NCI-H1436 treated with DMSO at 0.1 percent for 48 hours (cell line): Measurements from ENCODE around the gene DMRTB1.

Experiments
- DNase-seq: peaks from one replicate; lab custom pipeline; 2025; lab: John Stamatoyannopoulos, UW

Gene DMRTB1

DNA sequence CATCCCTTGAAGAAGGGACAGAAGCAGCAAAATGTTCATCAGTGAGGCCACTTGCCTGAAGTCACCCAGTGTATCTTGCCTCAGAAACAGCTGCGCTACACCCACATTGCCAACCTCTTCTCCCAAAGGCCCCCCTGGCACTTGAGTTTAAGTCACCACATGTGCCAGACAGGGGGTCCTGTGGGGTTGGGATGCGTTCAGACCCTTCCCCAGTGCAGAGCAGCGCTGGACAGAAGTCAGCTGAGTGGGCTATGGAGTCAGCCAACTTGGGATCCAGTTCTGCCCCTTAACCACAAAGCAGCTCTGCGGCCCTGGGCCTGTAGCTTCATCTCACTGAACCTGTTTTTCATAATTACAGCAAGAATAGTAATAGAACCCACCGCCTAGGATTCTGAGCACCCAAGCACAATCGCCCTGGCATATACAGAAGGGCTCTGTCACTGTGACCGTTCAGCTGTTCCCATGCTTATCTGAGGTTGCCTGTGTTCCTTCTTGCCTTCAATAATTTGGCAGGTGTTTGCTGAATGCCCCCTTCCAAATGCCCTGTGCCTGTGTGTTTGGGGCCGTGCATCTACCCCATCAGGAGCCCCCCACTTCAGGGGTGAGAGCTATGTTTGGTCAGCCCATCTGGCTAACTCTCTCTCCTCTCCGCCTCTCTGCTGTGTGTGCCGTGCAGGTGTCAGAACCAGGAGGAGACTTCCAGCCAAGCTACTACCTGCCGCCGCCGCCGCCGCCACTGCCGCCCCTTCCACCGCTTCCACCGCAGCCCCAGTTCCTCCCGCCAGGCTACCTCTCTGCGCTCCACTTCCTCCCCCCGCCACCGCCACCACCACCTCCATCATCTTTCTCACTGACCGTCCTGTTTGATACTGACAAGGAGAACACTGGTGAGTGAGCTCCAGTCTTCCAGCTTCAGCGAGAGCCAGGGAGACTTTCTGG, 5.0 kb downstream of the DMRTB1 start:
- no peak for DNase-seq

DNA sequence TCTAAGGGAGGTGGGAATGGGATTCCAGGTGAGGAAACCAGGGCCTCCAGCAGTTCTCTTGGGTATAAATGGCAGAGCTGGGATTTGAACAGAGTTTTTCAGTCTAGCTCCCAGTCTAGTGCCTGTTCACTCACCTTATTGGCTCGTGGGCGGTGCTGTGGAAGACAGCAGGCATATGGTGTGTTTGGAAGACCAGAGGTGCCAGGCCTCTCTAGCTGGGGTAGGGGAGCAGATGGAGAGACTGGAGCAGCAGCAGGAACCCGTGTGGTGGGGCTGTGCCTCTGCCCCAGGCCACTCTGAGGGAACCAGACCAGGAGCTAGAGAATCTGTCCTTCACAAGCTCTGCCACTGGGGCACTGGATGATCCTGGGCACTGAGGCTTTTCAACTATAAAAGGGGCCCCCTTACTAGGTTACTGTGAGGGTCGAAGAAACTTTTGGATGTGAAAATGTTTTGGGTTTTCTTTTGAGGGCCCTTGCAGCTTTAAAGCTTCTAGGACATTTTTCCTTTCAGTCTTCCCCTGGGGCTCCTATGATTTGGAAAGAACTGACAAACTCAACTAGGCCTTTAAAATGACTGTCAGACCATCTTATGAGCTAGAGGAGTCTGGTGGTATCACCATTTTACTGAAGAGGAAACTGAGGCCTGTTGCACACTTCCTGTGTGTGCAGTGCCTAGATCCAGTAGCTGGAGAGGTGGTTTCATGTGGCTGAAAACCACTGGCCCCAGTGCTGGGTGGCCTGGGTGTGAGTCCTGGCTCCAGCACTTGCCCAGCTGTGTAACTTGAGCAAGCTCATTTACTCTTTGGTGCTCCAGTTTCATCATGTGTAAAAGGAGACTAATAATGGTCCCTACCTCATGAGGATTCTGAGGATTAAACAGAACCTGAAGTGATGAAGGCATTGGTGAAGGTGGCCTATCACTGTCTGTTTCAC, 6.1 kb downstream of the DMRTB1 start:
- DNase-seq = no peak

DNA sequence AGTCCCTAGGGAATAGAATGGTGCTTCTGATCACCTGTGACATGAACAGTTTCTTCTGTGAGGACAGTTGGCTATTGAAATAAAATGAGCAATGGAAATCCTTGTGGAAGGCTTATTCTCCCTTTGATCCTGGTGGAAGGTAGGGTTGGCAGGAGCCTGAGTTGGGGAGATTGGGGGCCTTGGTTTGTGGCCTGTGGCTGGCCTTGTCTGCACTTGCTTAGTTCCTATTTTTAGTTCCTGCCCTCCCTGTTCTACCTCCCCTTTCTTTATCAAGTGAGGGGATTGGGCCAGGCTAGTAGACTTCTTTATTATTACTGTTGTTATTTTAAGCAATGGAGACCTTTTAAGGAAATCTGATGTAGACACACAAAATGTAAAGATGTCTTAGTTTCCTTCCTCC, 8.2 kb downstream of the DMRTB1 start:
- no peak for DNase-seq

DNA sequence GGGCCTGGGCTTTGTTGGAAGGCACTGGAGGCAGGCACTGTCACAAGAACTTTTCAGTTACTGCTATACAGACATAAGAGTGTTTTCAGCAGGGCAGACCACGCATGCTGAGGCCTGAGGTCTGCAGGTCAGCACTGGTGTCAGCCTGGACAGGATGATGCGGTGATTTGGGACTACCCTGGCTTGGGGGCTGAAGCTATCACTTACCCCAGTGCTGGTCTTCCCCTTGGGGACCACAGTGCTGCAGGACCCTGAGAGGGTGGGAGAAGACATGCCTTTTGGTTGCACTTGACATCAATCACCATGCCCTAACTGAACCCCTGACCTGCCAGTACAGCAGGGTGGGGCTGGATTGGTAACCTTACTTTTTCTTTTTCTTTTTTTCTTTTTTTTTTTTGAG, 9.2 kb downstream of the DMRTB1 start:
- DNase-seq = no peak

DNA sequence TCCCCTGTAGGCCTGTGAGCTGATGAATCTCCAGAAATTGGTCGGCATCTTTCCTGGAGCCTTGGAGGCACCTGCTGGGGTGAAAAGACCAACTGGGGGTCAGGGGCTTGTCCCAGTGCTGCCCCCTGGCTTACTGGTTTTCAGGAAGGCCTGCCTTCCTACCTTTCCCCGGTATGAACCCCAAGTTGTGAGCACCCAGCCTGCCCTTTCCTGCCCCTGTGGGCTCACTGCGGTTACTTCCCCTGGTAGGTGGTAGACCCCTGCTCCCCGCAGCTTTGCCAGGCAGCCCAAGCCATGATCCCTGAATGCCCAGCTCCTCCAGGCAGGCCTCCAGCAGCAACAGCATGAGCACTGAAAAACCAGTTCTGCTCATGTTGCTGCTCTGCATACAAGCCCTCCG, 10.2 kb downstream of the DMRTB1 start:
- DNase-seq = no peak

DNA sequence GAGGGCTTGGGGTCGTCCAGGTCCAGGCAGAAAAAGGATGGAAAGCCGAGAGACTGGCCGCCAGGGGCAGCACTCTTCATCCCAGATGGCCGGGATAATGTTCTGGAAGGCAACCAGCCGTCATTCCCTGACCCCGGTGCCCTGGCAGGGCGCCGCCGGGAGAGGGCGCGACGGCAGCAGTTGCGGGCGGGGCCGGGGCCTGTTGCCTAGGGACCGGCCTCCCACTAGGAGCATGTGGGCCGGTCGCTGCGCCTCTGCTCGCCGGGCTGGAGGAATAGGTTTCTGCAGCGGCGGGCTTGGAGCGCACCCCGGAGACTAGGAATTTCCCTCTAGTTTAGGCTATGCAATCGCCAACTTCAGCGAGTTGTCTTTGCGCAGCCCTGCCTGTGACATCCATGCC, 11.0 kb downstream of the DMRTB1 start:
- DNase-seq = no peak

DNA sequence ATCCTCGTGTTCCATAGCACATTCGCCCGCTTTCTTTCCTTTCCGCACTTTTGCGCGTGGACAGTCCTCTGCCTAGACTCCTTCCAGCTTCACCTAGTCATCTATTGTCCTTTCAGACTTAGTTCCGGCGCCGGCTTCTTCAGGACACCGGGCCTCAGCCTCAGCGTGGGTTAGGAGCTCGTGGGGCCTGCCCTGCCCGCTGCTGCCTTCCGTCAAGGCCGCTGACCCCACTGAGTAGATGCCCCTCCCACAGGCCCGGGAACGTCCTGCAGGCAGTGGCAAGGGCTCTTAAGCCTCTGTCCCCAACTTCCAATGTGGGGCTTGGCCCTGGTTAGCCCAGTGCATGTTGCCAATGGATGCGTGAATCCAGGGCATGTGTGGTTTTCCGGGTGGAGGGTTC, 11.4 kb downstream of the DMRTB1 start:
- DNase-seq = no peak

DNA sequence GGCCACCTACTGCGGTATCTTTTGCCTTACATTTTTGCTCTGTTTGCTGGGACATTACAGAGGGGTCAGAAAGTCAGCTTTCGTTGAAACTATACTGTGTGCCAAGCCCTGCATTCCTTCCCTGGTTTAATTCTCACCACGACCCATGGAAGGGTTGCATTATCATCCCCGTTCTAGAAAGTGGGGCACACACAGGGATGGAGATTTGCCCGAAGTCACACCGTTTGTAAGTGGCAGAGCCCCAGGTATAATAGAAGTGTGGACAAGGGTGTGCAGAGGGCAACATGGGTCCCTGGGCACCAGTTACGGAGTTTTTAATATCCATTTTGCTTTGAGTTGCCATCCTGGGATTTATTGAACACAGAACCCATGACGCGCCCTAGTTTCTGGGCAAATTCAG, 11.8 kb downstream of the DMRTB1 start:
- no peak for DNase-seq

DNA sequence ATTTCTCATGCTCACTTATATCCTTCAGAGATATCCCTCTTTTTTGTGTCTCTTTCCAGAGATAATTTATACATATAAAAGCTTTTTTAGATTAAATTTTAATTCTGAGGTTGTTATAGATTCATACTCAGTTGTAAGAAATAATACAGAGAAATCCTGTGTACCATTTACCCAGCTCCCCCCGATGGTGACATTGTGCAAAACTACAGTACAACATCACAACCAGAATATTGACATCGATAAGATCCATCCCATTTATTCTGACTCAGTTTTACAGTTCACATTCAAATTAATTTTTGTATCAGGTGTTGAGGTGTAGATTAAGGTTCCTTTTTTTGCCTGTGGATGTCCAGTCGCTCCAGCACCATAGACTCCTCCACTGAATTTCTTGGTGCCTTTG, 14.3 kb downstream of the DMRTB1 start:
- no peak for DNase-seq

DNA sequence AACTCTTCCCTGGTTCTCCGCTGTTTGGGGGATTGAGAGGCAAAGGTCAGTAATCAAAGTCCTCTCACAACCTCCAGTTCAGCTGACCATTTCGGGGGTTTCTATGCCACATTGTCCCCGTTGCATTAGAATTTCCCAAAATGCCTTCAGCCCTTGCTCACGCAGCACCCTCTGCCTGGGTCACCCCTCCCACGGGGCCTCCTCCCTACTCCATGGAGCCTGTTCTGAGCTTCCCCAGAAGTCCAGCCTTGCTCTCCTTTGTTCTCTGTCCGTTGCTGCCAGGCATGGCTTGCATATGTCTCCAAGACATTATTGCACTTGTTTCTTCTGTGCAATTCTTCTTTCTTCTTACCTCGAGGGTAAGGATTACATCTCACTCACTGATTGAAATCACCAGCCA, 16.5 kb downstream of the DMRTB1 start:
- no peak for DNase-seq

DNA sequence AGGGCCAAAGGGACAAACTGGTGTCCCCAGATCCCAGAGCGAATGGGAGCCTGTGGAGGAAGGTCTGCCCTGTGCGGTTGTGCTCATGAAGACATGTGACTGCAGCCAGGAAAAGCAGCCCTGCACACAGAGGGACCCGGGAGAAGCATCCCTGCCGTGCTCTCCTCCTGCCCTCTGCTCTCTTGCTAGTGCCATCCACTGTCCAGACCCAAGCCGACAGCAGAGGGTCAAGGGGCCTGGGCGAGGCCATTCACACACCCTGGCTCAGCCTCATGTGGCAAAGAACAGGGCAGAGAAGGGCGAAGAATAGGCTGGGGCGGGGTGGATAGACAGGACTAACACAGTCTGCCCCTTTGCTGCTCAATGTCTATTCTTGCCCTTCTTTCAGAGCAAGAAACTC, 17.4 kb downstream of the DMRTB1 start:
- no peak for DNase-seq

DNA sequence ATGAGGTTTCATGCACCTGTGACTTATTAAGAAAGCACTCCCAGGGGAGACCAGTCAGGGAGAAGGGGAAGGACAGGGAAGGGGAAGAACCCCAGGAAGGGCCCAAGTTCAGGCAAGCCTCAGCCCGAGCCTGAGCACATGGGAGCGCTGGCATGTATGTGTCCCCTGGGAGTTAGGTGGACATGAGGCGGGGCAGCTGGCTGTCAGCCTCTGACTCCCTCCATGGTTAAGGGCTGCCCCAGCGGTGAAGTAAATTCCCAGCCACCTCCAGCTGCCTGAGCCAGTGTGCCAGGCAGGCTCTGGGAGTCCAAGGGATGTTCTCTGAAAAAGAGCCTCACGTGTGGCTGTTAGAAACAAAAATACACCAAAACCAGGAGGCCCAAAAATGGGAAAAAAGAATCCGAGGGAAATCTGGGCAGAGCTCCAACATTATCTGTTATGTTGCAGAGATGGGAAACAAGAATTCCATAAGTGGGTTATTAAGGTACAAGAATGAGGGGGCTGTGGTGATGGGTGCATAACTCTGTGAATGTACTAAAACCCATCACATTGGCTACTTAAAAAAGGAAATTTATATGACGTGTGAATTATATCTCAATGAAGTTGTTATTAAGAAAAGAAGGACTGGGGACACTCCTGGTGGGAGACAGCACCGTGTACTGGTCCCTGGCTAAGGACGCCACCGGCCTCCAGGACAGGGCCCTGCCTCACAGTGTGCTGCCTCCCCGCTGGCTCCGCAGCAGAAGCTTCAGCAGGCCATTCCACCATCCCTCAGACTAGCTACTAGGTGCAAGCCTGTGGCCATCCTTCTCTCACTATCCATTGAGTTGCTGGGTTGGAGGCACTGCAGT, 18.7 kb downstream of the DMRTB1 start:
- DNase-seq = no peak

DNA sequence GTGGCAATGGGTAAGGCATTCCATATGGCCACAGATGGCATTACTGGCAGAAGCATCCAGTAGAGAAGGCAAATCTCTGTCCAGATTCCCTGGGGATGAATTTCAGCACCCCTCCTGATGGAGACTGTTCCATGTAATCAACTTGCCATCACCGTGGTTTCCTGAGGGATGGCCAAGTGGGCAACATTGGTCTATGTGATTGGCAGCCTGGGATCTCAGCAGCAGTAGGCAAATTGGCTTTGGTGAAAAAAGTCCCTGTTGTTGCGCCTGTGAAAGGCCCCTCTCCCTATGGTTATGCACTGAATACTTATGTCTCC, 19.3 kb downstream of the DMRTB1 start:
- no peak for DNase-seq

DNA sequence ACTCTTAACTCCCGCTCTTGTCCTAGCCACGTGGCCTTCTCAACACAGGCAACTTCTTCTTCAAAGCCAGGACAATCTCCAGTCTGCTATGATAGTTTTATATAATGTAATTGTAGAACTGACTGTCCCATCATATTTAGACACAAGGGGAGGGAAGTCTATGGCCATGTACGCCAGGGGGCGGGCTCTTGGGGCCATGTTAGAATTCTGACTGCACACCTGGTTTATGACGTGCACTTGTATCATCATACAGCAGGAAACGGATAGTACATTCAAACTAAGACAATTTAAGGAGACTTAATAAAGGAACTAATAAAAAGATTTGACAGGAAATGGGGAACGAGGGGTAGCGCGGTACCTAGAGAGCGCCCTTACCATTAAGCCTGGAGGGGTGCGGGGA, 21.5 kb downstream of the DMRTB1 start:
- no peak for DNase-seq

DNA sequence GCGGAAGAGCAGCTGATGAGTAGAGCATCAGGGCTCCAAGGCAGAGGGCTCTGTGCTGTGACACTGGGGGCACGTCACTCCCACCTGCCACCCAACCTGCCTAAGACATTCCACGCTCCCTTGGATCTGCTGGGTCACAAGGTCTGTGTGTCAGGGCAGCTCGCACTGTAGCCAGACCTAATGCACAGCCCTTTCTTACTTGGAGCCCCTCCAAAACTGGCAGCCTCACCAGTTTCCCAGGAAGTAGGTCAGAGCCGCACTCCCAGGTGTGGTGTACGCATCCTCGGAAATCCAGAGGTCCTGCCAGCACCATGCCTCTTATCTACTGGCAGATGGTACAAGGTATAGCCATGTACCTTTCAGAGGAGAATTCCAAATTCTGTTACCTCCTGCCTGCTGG, 22.3 kb downstream of the DMRTB1 start:
- DNase-seq = no peak

DNA sequence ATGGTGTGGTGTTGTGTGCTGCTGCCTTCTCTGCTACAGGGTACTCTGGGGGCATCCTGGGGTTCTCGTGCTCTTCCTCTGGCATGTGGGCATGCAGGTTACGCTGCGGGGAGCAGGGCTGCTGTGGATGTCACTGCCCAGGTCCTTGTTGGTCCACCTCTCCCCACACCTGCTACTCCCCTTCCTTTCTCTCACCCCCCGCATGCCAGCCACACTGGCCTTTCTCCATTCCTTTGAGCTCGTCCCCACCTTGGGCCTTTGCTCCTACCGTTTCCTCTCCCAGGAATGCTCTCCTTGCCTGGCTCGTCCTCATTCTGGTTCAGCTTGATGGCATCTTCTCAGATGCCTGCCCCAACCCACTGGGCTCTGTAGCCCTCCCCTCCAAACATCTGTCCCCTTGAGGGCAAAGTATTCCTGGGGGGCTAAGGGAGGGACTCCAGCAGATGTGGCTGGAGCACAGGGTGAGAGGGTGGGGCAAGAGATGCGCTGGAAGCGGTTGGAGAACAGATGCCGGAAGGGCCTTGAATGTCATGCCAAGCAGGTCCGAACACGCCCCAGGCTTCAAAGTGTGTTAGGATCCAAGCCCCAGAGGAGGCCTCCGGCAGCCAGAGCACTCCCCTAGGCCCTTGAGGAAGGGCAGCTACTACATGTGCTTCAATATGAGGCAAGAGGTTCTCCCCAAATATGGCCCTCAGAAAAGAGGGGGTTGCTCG, 23.4 kb downstream of the DMRTB1 start:
- no peak for DNase-seq

DNA sequence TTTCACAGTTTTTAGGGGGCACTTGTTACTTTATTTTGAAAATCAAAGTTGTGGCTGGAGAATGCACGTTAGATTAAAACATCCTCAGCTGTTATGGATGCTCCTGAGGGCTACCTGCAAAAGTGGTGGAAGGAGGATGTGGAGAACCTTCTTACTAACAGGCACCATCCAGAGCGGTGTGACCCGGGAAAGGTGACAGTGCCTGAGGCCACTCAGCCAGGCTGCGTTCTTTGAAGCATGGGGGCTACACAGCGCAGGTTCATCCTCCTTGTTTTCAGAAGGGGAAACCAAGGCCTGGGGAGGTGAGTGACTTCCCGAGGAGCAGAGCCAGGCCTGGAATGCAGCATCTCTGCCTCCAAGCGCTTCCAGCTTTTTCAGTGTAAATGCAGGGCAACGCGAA, 24.0 kb downstream of the DMRTB1 start:
- no peak for DNase-seq

DNA sequence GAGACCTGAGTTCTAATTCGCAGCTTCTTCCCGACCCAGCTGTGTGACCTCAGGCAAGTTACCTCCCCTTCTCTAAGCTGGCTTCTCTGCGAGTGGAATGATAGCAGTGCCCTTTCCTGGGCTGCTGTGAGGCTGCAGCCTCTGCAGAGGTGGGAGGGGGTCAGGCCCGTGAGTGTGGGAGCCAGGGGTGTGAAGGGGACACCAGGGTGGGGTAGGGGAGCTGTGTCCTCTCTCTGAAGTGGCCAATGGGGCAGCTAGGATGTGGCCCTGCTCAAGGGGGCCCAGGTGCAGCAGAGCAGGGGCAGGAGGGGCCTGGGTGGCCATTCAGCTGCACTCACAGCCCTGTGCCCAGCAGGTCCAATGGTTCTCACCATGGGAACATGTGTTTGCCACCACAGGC, 24.5 kb downstream of the DMRTB1 start:
- DNase-seq = no peak

DNA sequence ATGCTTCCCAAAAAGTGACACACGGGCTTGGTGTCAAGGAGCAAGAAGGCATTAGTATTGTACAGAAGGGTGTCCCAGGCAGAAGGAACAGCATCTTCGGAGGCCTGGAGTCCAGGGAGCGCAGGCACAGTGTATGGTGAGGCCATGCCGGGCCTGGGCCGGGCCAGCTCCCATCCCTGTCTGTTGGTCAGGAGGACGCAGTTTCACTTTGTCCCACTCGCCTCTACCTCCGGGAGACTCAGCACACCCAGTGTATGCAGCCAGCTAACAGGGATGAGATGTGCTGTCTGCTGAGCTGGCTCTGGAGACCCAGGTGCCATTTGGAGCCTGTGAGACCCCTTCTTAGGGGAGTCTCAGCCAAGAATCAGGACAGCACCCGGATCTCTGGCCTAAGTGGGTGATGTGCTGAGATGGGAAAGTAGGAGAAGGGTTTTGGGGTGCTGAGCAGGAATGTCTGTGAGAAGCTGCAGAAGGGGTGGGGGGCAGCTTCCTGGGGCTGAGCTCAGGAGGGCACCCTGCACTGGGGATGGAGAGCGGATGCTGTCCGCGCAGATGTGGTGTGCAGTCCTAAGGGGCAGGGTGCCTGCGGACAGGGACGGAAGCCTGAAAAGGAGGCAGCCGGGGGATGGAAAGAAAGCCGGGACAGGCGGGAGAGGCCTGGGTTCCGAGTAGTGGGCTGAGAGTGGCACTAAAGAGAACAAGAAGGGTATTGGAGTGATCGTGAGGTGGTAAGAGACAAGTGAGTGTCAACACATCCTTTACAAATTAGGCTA, 25.7 kb downstream of the DMRTB1 start:
- no peak for DNase-seq

DNA sequence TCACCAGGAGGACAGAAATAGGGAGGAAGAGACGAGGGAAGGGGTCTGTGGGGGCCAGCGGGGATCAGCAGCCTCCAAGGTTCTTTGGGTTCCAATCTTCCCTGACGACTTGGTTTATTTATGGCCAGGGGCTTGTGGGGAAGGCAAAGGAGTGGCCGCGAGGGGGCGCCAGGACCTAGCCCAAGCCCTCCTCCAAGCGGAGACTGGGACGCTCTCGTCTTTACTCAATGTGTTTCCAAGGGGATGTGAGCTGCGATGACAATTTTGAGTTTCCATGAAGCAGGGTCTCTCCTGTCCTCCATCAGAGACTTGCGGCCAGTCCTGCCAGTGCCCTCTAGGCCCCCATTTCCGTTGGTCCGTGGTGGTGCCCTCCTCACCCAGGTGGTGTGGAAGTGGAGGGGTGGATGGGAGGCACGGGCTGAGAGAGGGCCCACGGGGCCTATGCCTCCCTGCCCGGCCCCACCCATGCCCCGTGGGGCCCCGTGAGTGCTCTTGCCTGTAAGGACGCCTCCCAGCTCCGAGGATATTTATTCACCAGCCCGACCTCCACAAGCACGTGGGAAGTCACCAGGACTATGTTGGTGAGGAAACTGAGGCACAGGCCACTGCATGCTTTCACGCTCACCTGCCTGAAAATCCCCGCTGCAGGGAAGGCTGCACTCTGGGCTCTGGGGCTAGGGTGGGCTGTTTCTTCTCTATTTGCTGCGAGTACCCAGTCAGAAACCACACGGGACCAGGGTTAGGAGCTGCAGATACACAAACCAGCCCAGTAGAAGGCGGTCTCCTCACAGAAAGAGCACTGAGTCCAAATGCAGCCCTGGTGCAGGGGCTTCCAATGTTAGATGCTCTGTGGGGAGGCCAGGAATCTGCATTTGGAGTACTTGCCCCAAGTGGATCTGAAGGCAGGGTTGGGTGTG, 26.5 kb downstream of the DMRTB1 start:
- peak; percentile 37 for DNase-seq
